ENCODE results near the gene OLA1. TPM values are rescaled to one million over a fixed set of nuclear protein-coding genes. Genes with fewer than 3 reads are reported as not detected.

Gene OLA1
- total and polyA plus RNA-seq, 2 of the 13 experiments (the other 11 are each of a cell fraction or from before 2014, with no cell fraction given): 153 to 241 TPM

GRCh38 chr2:174026122-174026845 lies 222.0 kb downstream of the OLA1 start (continued):
- TF ChIP-seq RBFOX2 (IDR thresholded peaks at IDR 0.05; ENCODE audit: low read depth, low read length) (no peak), ZEB1 (IDR thresholded peaks at IDR 0.05; ENCODE audit: insufficient replicate concordance, low read depth) (no peak), ZFY (CRISPR knock-in tag; IDR thresholded peaks at IDR 0.05) (no peak), NFRKB (IDR thresholded peaks at IDR 0.05) (no peak), MTF1 (CRISPR knock-in tag; IDR thresholded peaks at IDR 0.05) (no peak), ZHX1 (CRISPR knock-in tag; IDR thresholded peaks at IDR 0.05; ENCODE audit: low read depth) (no peak), MTA1 (CRISPR knock-in tag; IDR thresholded peaks at IDR 0.05; ENCODE audit: borderline replicate concordance) (0 out of 2 replicates have a peak, but pooled peaks have one; percentile 0), ATF6 (CRISPR knock-in tag; conservative IDR thresholded peaks at IDR 0.05) (no peak), ZNF768 (CRISPR knock-in tag; IDR thresholded peaks at IDR 0.05) (peak; percentile 67; the same call in 1 of the 2 replicates), ZFP62 (CRISPR knock-in tag; IDR thresholded peaks at IDR 0.05) (no peak), ZNF710 (CRISPR knock-in tag; IDR thresholded peaks at IDR 0.05; ENCODE audit: borderline replicate concordance) (0 out of 2 replicates have a peak, but pooled peaks have one; percentile 23), ARID3A (IDR thresholded peaks at IDR 0.05; ENCODE audit: low read depth, low read length) (no peak)

Measured in HepG2 (cell line).